RKO (cell line): ENCODE results near the gene TUBA4B.

Source experiments
- DNase-seq: peaks from one replicate; pipeline ENCODE4 v3.0.0-alpha.2; 2016; ENCODE audit warnings: low spot score

TUBA4B gene

GRCh38 chr2:219218732-219219701 is 34.0 kb upstream of the TUBA4B start, which contains the start of gene ABCB6:
TSS of gene ABCB6 (minus strand) at chr2:219218958. CDS start at chr2:219218673, 285 bp downstream.
- DNase-seq, result peak; percentile 91

DNA sequence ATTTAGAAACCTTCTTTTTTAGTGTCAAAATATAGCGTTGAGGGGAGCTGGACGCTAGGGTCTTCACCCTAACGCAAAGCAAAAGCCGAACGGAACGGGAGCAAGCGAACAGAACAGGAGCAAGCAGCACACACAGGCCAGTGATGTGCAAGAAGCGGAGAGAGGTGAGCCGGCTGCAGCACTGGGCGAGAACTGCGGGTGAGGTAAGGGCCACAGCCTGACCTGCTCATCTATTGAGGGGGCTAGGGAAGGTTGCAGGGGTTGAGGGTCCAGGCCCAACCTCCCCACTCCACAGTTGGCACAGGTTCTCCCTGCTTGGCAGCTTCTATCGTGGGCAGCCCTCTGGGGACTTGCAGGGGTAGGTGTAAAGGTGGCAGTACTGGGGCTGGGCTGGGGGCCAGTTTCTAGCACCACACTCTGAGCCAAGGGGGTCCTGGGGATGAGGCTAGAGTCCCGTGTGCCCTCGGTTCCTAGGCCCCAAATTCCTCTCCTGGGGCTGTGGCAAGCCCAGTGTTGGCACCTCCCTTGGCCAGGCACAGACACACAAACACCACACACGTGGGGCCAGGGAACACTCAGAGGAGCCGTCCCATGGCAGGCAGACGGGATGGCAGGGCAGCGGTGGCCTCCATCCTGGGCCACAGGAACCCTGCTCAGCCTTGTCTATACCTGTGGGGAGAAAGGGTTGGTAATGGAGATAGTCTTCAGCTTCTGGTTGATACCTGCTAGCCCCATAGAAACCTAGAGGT is 33.1 kb upstream of the TUBA4B start:
- DNase-seq, result no peak

DNA sequence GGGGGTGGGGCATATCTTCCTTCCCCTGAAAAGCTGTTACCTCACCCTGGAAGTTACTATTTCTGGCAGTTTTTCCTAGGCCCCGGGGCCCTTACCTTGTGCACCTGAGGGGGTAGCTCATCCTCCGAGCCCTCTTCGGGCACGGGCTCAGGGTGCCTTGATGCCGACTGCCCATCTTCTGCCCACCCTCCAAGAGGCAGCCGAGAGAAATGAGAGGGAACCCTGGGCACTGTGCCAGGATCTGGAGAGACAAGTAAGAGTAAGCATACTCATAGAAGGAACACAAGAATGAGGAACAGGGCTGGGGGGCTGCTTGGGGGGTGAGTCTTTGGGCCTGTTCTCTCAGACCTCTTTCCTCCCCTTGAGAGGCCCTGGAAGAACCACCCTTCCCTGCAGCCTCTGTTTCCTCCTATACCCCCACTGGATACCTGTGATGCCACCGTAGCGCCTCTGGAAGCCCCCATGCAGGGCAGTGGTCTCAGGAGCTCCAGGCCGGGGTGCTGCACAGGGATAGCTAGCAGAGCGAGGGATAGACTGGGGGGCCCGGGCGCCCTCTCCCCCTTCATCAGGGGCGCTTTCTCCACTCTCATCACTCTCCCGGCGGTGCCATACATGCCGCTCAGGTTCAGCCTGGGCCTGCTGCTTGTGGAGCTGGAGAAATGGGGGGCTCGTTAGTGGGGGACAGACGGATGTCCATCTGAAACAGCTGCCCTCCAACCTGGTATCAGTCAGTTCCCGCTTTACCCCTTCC is 32.2 kb upstream of the TUBA4B start:
- no peak for DNase-seq

DNA sequence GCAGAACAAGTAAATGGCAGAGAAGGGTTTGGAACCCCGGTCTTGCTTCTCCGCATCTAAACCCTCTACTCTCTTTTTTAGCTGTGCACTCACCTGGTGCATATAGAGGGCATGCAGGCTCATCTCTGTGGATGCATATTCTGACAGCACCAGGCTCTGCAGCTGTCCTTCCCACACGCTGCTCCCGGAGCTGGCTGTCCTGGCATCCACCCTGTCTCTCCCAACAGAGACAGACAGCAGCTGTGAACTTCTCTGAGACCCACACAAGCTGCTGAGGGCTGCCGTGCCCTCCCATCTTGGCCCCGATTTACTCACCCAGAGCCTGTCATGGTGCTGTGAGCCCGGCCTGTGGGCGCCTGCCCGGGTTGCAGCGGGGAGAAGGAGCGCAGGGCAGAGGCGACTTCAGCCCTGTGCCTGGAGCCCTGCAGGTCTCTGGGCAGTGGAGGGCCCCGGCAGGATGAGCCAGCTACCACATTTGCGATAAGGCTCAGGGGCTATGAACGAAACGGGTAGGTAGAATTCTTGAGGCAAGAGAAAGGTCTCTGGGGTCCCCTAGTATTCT is 31.0 kb upstream of the TUBA4B start:
- no peak for DNase-seq

- DNase-seq, result no peak
Observed at GRCh38 chr2:219223831-219224610, 29.0 kb upstream of the TUBA4B start.

GRCh38 chr2:219225350-219225749 is 27.7 kb upstream of the TUBA4B start:
- no peak for DNase-seq

DNA sequence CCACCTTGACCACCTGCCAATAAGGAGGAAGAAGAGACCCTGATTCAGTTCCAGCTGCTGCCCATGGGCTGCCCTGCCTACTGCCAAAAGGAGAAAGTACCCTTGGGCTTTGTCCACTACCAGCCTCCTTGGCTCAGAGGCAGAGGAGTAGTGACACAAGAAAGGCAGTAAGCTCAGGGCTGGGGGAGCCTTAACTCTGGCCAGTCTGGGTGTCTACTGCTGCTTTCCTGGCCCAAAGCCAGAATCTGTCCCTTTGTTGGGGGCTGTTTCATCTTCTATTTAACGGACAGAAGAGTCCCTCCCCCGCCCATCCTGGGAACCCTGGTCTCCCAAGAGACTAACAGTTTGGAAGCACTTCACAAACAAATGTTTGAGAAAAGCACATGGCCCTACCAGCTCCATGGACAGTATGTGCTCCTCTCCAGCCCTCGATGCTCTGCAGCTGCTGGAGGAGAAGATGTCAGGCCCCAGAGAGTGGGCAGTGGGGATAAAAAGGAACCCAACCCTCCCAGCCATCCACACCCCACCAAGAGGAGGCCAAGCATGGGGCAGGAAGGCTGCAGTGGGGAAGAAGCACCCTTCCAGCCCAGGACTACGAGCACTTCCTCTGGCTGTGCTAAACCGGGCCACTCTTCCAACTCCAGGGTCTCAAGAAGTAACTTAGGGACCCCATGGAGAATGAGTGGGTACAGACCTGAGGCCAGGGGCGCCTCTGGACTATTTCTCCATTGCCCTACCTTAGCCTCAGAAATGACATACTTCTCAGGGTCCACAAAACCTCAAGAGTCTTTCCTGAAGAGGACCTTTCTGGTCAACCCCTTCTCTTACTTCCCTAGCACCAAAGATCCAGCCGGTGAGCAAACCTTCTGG is 24.8 kb upstream of the TUBA4B start:
- peak; percentile 26 for DNase-seq

DNA sequence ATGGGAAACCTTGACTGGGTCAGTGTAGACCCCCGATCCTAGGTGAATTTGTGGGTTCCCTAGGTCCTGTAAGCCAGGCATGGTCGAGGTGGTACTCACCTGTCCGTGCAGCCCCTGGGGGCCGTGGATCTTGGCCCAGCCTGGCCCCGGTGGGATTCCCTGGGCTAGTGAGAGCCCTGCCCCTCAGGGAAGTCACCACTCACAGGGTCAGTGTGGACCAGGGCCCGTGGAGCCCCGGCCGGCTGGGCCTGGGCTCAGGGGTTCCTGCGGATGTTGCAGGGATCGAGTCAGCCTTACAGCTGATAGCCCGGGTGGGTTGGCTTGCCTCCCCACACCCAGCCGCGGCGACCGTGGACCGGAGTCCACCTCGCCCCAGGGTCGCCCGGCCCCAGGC is 24.1 kb upstream of the TUBA4B start:
- DNase-seq, result no peak

DNA sequence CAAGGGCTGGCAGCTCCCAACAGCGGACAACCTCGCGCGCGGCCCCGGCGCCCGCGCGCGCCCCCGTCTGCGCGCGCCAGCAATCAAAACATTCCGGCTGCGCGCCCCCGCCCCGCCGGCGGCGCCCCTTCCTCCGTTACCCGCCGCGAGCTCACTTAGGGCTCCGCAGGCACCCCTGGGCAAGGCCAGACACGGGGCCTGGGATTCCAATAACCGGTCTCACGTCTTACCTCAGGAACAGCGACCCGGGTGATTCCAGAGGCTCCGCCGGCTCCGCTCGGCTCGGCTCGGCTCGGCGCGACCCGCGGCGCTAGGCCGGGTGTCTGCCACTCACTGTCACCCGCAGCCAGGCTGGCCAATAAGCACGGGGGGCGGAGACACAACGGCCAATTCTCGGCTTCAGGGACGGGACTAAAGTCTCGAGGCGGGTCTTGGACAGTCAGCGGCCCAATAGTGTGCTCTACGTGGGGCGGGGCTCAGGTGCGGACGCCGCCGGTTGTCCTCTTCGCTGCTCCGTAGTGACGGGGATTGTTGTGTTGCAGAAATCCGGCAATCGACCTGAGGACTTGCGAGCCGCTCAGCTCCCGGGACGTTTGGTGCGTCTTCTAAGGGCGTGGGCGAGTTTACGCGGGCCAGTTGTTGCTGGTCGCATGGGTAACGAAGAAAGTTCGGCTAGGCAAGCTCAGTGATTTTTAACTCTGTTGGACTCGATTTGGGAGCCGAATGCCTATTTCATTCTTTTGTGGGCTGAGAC is 23.6 kb upstream of the TUBA4B start, which contains the start of the genes ANKZF1 and ATG9A:
ANKZF1 (plus strand) TSS at position 502 of the 754 bp plus-strand sequence. CDS start 452 bp downstream, outside the sequence.
ATG9A (minus strand) TSS at position 332 of the 754 bp plus-strand sequence. CDS start 1,612 bp downstream, outside the sequence.
- peak; percentile 99 for DNase-seq

DNA sequence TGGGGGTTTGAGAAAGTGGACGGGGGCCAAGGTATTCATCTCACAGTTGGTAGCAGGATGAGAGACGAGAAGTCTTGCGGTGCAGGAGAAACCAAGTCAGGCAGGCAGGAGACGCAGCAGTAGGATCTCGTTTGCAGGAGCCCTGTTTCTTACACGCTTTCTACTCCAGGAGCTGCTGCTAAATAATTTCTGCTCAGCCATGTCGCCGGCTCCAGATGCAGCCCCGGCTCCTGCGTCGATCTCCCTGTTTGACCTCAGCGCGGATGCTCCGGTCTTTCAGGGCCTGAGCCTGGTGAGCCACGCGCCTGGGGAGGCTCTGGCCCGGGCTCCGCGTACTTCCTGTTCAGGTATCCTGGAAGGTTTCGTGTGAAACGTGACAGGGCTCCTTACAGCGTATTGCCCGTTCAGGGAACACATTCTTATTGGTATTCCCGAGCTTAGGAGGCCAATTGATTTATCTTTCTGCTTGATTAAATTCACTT is 22.9 kb upstream of the TUBA4B start:
- DNase-seq, result peak; percentile 70

DNA sequence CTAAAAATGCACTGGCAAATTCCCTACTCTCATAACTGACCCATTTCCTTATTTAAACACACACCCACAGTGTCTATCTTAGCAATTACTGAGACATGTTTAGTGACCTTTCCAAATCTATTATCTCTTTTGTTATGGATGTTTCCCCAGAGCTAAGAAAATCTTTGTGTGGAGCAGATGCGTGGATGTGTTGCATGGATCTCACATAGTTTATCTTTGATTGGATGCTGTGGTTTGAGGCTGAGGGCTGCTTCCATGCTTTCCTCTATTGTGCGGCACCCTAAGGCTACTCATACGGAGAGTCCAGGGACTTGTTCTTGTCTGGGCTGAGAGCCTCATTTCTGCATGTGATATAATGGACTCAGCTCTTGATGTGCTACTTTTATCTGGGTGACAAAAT is 18.7 kb upstream of the TUBA4B start:
- DNase-seq, result no peak

- no peak for DNase-seq
Observed at GRCh38 chr2:219243291-219243761, 9.7 kb upstream of the TUBA4B start.

GRCh38 chr2:219244789-219245147 is 8.3 kb upstream of the TUBA4B start:
- DNase-seq, result peak; percentile 33

DNA sequence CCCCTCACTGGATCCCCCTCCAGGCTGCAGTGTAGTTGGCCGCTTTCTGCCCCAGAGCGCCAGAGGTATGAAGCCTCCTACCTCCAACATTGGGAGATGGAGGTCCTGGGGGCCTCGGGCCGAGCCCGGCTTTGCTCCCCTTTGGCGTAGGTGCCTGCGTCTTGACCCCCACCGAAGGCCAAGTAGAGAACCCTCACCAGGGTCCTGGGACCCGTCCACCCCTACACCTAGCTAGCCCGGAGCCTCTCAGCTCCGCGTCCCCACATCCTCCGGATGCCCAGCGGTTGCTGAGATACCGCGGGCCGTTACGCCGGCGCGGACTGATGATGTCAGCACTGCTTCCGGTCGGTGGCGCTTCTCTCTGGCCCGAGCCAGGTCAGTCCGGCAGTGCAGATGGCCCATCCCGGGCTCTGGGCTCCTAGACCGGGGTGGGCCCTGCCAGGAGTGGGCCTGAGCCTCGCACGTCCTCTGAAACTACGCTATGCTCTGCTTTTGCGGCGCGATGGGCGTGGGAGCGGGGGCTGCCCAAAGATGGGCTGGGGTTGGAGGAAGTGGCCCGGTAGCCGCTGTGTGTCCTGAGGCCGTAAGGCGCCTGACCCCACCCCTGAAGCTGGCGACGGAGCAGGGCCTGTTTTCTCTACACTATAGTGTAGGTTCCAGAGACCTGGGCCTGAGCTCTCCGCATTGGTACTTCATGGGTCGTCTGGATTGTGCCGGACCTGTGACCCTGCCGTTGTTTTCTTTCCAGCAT is 7.7 kb upstream of the TUBA4B start, which contains the start of the genes GLB1L and STK16:
GLB1L (minus strand) TSS at position 297 of the 751 bp plus-strand sequence. CDS start 1,871 bp downstream, outside the sequence.
STK16 (plus strand) TSS at position 332 of the 751 bp plus-strand sequence. CDS start 521 bp downstream, outside the sequence.
- DNase-seq, result peak; percentile 93

- no peak for DNase-seq
Observed at GRCh38 chr2:219245899-219246230, 7.2 kb upstream of the TUBA4B start.

DNA sequence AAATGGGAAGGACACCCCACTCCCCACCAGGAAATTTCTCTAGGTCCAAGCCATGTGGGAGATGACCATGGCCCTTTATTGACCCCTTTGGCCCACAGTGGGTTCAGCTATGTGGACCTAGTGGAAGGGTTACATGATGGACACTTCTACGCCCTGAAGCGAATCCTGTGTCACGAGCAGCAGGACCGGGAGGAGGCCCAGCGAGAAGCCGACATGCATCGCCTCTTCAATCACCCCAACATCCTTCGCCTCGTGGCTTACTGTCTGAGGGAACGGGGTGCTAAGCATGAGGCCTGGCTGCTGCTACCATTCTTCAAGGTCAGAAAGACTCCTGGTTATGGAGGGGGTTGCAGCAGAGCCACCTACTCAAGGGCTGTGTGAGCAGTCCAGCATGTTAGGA is 6.5 kb upstream of the TUBA4B start:
- DNase-seq, result no peak

GRCh38 chr2:219247678-219248642 is 5.1 kb upstream of the TUBA4B start:
- no peak for DNase-seq
